GM19023 (cell line): Measurements from ENCODE around the gene SLC34A1.
A peak's percentile ranks its signal among the peaks of the same experiment; 100 is the strongest.
"Not testable (repeated sequence)": the region's sequence is repeated elsewhere in the genome, so short reads cannot be mapped to it uniquely, and the experiment has no call there.

ENCODE experiments used
- ATAC-seq: cut with Tn5 transposase; IDR thresholded peaks from one replicate; pipeline ENCODE4 v1.9.1; 2021; ENCODE audit warnings: mild to moderate bottlenecking, moderate library complexity; ENCODE audit not compliant: unreplicated experiment

Gene SLC34A1

DNA sequence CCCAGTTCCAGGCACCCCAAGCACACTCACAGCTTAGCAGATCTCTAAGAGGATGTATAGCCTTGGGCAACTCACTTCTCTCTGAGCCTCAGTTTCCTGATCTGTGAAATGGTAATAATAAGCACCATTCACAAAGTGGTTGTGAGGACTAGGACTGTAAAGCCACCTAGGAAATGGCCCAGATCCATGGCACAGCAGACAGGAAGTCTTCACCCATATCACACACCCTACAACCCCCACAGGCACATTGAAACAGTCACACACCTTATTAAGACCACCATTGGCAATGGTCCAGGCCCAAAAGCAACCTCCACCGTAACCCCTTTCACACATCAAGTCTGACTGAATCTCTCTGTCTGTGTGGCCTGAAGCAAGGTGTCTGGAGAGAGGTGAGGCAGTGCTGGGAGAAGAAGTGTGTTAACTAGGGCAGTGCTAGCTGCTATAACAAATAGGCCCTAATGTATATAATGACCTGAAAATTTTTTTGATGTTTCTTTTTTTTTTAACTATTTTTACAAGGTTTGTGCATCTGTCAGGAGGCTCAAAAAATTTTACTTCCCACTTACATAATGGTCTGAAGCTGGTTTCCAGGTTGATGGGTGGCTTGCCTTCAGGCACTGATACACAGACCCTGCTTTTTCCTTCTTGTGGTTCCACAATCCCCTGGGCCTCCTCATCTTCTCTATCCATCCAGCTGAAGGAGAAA, 28.9 kb upstream of the SLC34A1 start:
- ATAC-seq: no peak

DNA sequence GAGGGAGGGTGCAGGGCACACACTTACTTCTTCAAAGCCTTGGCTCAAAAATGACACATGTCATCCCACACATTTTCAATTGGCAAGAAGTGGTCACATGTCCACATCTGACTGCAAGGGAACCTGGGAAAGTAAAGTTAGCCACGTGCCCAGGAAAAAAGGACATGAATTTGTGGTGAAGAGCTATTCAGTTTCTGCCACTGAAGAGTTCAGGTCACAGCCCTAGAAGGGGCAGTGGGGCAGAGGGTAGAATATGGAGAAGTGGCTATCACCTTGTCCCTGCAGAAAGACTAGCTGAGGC, 28.4 kb upstream of the SLC34A1 start:
- no peak for ATAC-seq

DNA sequence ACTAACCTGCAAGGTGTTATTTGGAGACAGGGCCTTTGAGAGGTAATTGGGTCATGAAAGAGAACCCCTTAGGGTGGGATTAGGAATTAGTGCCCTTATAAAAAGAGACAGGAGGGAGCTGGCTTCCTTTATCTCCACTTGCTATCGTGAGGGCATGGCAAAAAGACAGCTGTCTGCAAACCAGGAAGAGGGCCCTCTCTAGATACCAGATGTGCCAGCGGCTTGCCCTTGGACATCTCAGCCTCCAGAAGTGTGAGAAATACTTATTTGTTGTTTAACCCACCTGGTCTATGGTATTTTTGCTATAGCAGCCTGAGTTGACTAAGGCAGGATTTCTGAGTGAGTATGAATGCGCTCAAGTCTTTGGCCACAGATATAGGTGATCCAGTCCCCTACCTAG, 27.5 kb upstream of the SLC34A1 start:
- no peak for ATAC-seq

DNA sequence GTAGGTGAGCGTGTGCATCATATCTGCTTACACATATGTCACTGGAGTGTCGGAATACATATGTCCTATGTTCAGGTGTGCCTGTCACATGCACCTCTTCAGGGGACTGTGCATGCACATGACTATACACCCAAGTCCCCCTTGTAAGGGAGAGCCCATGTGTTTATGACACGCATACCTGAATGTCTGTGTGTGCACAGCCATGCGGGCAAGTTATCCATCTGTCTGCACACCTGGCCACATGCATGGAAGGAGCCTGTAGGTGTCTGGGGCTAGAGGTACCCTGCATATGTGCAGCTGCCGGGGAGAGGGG, 27.1 kb upstream of the SLC34A1 start:
- ATAC-seq: no peak

DNA sequence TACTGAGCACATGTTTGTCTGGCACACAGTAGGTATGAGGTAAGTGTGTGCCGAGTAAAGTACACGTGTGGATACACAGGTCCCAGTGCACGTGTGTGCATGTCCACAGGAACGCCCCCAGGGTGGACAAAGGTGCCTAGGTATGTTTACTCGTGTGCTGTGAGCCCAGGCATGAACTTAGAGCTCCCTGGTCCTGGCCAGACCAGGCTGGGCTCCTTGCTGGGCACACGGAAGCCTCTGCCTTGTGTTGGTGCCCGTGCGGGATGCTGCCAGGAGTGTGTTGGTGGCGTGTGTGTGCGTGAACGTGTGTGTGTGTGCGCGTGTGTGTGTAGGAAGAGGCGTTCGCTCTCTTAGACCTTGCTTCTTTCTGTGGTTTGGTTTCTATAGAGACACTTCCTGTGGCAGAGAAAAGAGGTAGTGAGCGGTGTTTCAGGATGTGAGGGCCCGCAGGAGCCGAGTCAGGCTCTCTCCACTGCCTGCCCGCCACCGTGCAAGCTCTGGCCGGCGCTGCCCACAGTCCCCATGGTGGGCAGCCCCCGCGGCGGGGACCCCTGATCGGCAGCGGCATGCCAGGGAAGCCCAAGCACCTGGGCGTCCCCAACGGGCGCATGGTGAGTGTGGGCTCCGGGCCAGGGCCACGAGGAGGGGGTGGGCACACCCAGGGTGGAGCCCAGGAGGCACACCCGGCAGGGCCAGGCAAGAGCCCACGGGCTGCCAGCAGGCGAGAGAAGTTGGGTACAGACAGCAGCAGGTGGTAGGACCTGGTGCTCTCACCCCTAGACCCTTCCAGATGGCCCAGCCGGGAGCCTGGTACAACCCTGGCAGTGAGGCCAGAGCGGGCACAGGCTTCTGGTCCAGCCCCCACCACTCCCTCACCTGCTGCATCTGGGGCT, 26.5 kb upstream of the SLC34A1 start, which contains the start of gene RGS14:
Gene RGS14 (plus strand): TSS at position 466 of the 893 bp plus-strand sequence. CDS start 101 bp downstream, at position 567.
- ATAC-seq: peak; percentile 89

DNA sequence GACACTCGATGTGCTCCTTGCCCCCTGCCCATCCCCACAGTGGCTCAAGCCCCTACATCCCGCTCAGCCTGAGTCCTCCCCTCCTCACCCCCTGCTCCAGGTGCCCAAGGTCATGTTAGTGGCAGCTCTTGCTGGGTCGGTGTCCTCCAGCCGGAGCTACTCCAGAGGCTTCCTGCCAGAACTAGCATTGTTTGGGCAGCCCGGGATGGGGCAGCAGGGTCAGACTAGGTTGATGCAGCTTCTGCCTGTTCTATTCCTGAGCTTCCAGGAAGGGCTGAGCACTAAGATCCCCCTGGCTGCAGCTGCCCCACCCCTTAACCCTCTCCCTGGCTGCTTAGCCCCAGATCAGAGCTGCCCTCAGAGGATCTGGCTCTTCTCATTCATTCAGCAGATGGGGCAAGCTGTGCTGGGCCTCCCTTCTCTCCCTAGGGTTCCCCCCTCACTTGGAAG, 25.8 kb upstream of the SLC34A1 start:
- ATAC-seq: peak; percentile 1

DNA sequence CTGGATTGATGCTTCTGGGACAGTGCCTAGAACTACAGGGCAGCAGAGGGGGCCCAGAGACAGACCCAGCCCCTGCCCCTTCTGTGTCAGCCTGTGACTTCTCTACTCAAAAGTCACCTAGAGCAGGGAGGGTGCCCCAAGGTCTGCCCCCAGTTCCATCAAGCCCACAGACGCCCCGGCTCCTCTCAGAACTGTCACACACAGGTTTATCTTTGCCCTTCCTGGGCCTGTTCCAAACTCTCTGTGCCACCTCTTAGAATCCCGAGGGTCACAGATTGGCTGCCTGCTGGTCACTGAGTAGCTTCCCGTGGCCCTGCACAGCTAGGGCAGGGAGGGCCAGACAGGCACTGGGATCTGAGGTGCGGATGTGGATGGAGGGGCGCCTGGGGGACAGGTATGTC, 24.8 kb upstream of the SLC34A1 start:
- ATAC-seq: no peak

DNA sequence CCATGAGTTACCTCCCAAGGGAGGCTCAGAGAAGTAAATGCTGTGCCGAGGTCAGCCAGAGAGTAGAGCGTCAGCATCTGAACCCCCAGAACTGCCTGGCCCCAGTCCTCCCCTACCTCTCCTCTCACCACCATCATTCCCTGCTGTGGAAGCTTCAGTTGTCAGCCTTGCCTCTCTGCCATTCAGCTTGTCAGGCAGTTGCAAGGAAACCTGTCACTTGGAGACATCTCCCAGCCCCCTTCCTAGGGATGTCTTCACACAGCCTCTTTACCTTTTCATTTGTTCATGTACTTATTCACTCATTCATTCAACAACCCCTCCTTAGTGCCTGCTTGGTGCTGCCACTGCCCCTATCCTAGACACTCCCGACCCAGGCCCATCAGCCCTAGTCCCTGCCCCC, 24.4 kb upstream of the SLC34A1 start:
- no peak for ATAC-seq

GRCh38 chr5:177360740-177361139, 23.5 kb upstream of the SLC34A1 start:
- ATAC-seq: not testable (repeated sequence)

DNA sequence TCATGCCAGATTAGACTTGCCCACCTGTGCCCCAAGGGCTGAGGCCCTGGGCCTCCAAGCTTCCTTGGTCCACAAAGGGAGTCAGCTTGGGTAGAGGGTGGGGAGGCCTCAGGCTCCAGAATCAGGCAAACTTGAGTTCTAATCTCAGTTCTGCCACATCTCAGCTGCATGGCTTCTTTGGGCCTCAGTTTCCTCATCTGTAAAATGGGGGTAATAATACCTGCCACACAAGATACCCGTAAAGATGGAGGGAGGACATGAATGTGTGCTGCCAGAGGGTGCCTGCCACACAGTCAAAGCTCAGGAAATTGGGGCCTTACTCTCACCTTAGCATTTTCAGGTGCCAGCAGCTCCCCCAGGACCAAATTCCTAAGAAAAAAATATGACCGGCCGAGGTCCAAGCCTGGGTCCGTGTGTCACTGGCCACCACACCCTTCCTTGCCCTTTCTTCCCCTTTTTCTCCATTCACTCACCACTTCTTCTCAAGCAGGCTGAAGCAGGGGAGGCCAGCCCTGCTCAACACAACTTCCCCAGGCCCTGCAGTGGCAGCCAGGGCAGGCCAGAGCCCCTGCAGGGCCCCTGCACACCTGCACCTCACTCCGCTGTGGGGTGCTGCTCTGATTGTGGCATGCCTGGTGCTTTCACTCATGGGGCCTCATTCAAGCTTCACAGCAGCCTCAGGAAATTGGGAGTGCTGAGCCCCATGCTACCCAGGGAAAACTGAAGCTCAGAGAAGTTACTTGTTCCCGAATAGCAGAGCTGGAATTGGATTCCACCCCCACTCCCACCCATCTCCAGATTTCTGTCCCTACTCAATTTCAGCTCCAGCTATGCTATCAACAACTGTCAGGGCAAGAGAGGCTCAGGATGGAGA, 22.6 kb upstream of the SLC34A1 start:
- ATAC-seq: no peak

- ATAC-seq: no peak
These were observed 22.0 kb upstream of the SLC34A1 start for GRCh38 chr5:177362292-177362609.

GRCh38 chr5:177362610-177363507, 21.4 kb upstream of the SLC34A1 start:
- ATAC-seq: peak; percentile 36

GRCh38 chr5:177363565-177363964, 20.7 kb upstream of the SLC34A1 start:
- no peak for ATAC-seq

DNA sequence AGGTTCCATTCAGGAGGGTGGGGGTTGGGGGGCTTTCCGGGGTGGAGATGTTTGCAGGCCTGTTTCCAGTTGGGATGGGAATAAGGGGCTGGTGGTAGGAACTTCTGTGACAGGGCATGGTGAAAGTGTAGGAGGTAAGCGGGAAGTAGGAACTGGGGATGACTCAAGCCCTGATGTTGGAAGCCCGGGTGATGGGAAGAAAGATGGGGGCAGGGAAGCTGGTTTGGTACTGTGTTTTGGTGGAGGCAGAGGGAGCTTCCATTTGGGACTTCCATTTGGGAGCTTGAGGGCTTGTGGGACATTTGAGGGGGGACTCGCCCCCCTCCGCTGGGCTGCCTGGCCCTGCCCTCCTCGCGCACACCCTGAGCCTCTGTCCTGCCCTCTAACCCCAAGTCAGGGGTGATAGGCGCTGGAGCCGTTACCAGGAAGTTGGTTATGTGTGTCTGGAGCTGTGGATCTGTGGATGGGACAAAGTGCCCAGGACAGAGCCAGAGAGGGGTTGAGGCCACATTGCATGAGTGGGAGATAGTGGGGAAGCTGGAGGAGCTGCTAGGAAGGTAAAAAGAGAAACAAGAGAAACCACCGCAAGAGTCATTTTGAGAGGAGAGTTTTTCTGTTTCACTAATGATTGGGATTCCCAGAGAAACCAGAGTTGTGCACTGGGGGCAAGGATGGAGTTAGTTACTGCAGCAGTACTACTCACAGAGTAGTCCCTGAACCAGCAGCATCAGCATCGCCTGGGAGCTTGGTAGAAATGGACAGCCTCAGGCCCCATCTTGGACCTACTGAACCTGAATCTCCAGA, 19.9 kb upstream of the SLC34A1 start:
- peak; percentile 24 for ATAC-seq

DNA sequence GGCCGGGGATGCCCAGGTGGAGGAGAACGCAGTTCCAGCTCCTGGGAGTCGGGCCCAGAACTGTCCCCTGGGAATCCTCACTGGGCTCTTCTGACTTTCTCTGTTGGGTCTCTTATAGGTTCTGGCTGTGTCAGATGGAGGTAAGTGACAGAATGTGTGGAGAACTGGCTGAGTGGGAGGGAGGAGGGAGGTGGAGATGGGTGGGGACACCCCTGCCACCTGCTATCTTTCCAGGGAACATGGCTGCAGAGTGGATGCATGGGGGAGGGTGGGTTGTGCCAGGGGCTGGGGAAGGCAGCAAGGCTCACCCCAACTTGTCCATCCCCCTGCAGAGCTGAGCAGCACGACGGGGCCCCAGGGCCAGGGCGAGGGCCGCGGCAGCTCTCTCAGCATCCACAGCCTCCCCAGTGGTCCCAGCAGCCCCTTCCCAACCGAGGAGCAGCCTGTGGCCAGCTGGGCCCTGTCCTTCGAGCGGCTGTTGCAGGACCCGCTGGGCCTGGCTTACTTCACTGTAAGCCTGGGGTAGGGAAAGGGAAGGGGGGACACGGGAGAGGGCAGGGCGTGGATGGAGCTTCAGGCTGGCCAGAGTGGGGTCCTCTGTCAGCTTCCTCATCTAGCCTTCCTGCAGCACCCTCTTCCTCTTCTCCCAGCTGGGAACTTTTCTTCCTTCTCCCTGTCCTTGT, 18.2 kb upstream of the SLC34A1 start:
- no peak for ATAC-seq

DNA sequence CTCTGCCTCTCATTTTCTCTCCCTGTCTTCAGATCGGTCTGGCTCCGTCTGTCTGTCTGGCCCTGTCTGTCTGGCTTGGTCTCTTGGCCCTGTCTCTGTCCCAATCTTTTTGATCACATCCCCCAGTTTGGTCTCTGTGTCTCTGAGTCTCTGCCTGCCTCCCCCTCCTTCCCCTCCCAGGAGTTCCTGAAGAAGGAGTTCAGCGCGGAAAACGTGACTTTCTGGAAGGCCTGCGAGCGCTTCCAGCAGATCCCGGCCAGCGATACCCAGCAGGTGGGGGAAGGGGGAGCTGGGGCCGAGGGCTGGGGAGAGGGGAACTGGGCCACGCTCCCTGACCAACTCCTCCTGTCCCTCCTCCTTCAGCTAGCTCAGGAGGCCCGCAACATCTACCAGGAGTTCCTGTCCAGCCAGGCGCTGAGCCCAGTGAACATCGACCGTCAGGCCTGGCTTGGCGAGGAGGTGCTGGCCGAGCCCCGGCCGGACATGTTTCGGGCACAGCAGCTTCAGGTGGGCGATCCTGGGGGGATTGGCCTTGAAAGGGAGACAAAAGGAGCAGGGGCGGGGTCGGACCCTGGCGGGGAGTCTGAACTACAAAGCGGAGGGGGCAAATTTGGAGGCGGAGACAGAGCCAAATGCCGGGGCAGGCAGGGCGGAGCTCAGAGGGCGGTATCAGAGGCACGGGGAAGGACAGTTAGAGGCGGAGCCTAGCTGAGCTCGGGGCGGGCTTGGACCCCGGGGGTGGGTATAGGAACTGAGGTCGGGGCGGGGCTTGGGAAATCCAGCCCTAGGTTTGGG, 17.5 kb upstream of the SLC34A1 start:
- ATAC-seq: no peak

DNA sequence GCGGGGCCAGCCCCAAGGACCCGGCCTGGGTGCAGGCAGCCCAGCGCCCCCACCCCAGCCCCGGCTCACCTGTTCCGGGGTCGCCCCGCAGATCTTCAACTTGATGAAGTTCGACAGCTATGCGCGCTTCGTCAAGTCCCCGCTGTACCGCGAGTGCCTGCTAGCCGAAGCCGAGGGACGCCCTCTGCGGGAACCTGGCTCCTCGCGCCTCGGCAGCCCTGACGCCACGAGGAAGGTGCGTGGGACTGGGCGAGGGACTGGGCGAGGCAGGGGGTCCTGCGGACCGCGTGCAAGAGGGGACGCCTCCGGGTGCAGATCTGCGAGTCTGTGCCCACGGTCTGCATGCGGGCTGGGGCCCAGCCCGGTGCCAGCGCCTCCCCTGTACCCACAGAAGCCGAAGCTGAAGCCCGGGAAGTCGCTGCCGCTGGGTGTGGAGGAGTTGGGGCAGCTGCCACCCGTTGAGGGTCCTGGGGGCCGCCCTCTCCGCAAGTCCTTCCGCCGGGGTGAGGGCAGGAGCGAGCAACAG, 16.8 kb upstream of the SLC34A1 start:
- ATAC-seq: no peak
